Osteoblast (primary cell): ENCODE data around the gene HTR4. TPM values are rescaled to one million over a fixed set of nuclear protein-coding genes. Genes with fewer than 3 reads are reported as not detected.

Source experiments
- DNase-seq: peaks from one replicate; pipeline ENCODE4 v3.0.0; 2011; ENCODE audit warnings: low spot score, mixed read lengths; ENCODE audit not compliant: insufficient read length; ENCODE audit errors: missing footprints
- H2AFZ ChIP-seq: 2 replicates; pipeline ENCODE4 v1.6.0; 2011; ENCODE audit warnings: mild to moderate bottlenecking, low read length
- H3K27ac ChIP-seq: 2 replicates; pipeline ENCODE4 v1.5.1; 2011; ENCODE audit warnings: mild to moderate bottlenecking, low read depth, low read length, moderate library complexity
- H3K27me3 ChIP-seq: 2 replicates; pipeline ENCODE4 v1.6.0; 2012; ENCODE audit warnings: mild to moderate bottlenecking, control low read depth, inconsistent platforms, low read length, moderate library complexity; ENCODE audit not compliant: insufficient read depth
- H3K36me3 ChIP-seq: 2 replicates; pipeline ENCODE4 v1.5.1; 2011; ENCODE audit warnings: mild to moderate bottlenecking, low read length, control low read depth, moderate library complexity; ENCODE audit not compliant: insufficient read depth
- H3K4me1 ChIP-seq: 2 replicates; pipeline ENCODE4 v1.5.1; 2011; ENCODE audit warnings: mild to moderate bottlenecking, low read length, control low read depth, moderate library complexity; ENCODE audit not compliant: insufficient read depth
- H3K4me2 ChIP-seq: 2 replicates; pipeline ENCODE4 v1.6.0; 2011; ENCODE audit warnings: mild to moderate bottlenecking, low read length; ENCODE audit not compliant: insufficient read depth
- H3K4me3 ChIP-seq: fragments of 200-600 bp; sonication (generic); 3 replicates; pipeline ENCODE4 v1.5.1; 2012; ENCODE audit warnings: mild to moderate bottlenecking, low read length, inconsistent platforms; ENCODE audit not compliant: insufficient read depth
- H3K79me2 ChIP-seq: 2 replicates; pipeline ENCODE4 v1.6.0; 2012; ENCODE audit warnings: mild to moderate bottlenecking, low read length, control low read depth, inconsistent platforms; ENCODE audit not compliant: insufficient read depth
- H3K9me3 ChIP-seq: 2 replicates; pipeline ENCODE4 v1.5.1; 2011; ENCODE audit warnings: low read depth, low read length, control low read depth
- H4K20me1 ChIP-seq: 2 replicates; pipeline ENCODE4 v1.6.0; 2012; ENCODE audit warnings: mild to moderate bottlenecking, low read length, control low read depth; ENCODE audit not compliant: insufficient read depth
- CTCF ChIP-seq: IDR thresholded peaks from 2 replicates; pipeline ENCODE4 v1.5.1; 2011; ENCODE audit warnings: mild to moderate bottlenecking, low read depth, low read length, moderate library complexity; ENCODE audit errors: extremely low read depth
- total RNA-seq: library from RNA; depleted of rRNA; stranded (reverse); fragments of >200 nt; gene quantifications from 2 replicates; pipeline ENCODE4 v1.2.3, GENCODE V29; 2012

The HTR4 gene
- total RNA-seq, 1 donor = not detected

GRCh38 chr5:148559461-148559860 lies 94.9 kb downstream of the HTR4 start:
- no peak for TF ChIP-seq CTCF
- Histone ChIP-seq H3K4me1 (no peaks in the 10 kb centered on the region), H3K79me2 (no peaks in the 10 kb centered on the region), H3K27ac (no peak overlapping the region), H3K4me2 (no peak overlapping the region), H4K20me1 (no peaks in the 10 kb centered on the region), H3K27me3 (no peaks in the 10 kb centered on the region), H3K4me3 (no peak overlapping the region), H2AFZ (no peak overlapping the region), H3K9me3 (no peaks in the 10 kb centered on the region), H3K36me3 (no peaks in the 10 kb centered on the region)
- DNase-seq = no peak

GRCh38 chr5:148558892-148559291 lies 95.4 kb downstream of the HTR4 start:
- Histone ChIP-seq H3K4me3 (no peak overlapping the region), H3K27ac (no peak overlapping the region), H4K20me1 (no peaks in the 10 kb centered on the region), H3K27me3 (no peaks in the 10 kb centered on the region), H3K4me2 (no peak overlapping the region), H2AFZ (no peak overlapping the region), H3K79me2 (no peaks in the 10 kb centered on the region), H3K9me3 (no peaks in the 10 kb centered on the region), H3K4me1 (no peaks in the 10 kb centered on the region), H3K36me3 (no peaks in the 10 kb centered on the region)
- DNase-seq = no peak
- TF ChIP-seq CTCF = no peak

GRCh38 chr5:148556835-148557234 lies 97.5 kb downstream of the HTR4 start:
- no peaks in the 10 kb centered on the region for H3K4me1 ChIP-seq
- no peaks in the 10 kb centered on the region for H3K9me3 ChIP-seq
- no peak overlapping the region for H3K27ac ChIP-seq
- H3K4me2 ChIP-seq = no peak overlapping the region
- no peaks in the 10 kb centered on the region for H4K20me1 ChIP-seq
- H3K36me3 ChIP-seq = no peaks in the 10 kb centered on the region
- TF ChIP-seq CTCF = no peak
- H2AFZ ChIP-seq = no peak overlapping the region
- DNase-seq = no peak
- no peaks in the 10 kb centered on the region for H3K27me3 ChIP-seq
- H3K79me2 ChIP-seq = no peaks in the 10 kb centered on the region
- no peak overlapping the region for H3K4me3 ChIP-seq

GRCh38 chr5:148554621-148555020 lies 99.7 kb downstream of the HTR4 start:
- no peak overlapping the region for H3K27ac ChIP-seq
- no peaks in the 10 kb centered on the region for H3K4me1 ChIP-seq
- H3K79me2 ChIP-seq = no peaks in the 10 kb centered on the region
- no peak for TF ChIP-seq CTCF
- no peak overlapping the region for H3K4me3 ChIP-seq
- H3K9me3 ChIP-seq = no peaks in the 10 kb centered on the region
- no peaks in the 10 kb centered on the region for H3K36me3 ChIP-seq
- H4K20me1 ChIP-seq = no peaks in the 10 kb centered on the region
- no peak overlapping the region for H3K4me2 ChIP-seq
- DNase-seq = no peak
- H2AFZ ChIP-seq = no peak overlapping the region
- H3K27me3 ChIP-seq = no peaks in the 10 kb centered on the region
